Lower lobe of right lung (tissue), 2 donors: Measurements from ENCODE around the gene LMNTD2. TPM values are rescaled to one million over a fixed set of nuclear protein-coding genes. Genes with fewer than 3 reads are reported as not detected.

ENCODE experiments used
- ATAC-seq, 2 donors: fragments of 200-7000 bp; cut with Tn5 transposase; one replicate each; pipeline ENCODE4 v1.9.1; 2020 to 2022; ENCODE audit warnings: mild to moderate bottlenecking in 2 of 2, moderate library complexity in 2 of 2
- DNase-seq: peaks from one replicate; pipeline ENCODE4 v3.0.0-alpha.2; 2020
- H3K27ac ChIP-seq: fragments of 200-600 bp; one replicate; pipeline ENCODE4 v1.8.0; 2022
- H3K27me3 ChIP-seq: fragments of 200-600 bp; one replicate; pipeline ENCODE4 v1.8.0; 2022; ENCODE audit warnings: low read depth
- H3K36me3 ChIP-seq: fragments of 200-600 bp; one replicate; pipeline ENCODE4 v1.8.0; 2022; ENCODE audit warnings: mild to moderate bottlenecking
- H3K4me1 ChIP-seq: fragments of 200-600 bp; one replicate; pipeline ENCODE4 v1.8.0; 2022
- H3K4me3 ChIP-seq: fragments of 200-600 bp; one replicate; pipeline ENCODE4 v1.8.0; 2022; ENCODE audit warnings: mild to moderate bottlenecking
- H3K9me3 ChIP-seq: fragments of 200-600 bp; one replicate; pipeline ENCODE4 v1.8.0; 2022
- CTCF ChIP-seq: fragments of 200-600 bp; IDR thresholded peaks from one replicate; pipeline ENCODE4 v1.8.0; 2022; ENCODE audit warnings: antibody characterized with exemption, mild to moderate bottlenecking
- intact Hi-C: fragments of 100-400 bp; cut with DNase I; formaldehyde crosslinking; loops from one replicate; pipeline ENCODE4 v1.11.0; 2022
- total RNA-seq: library from RNA; stranded (reverse); fragmentation: NEBNext Ultra II Directional; extraction: Animal tissue kit (Norgen Biotek cat#: 25700); gene quantifications from one replicate; pipeline ENCODE4 v1.2.1, GENCODE V29; 2021
- donor health status: DM: no; HTN: yes; CAD: no; lungs with severe emphysema.

The LMNTD2 gene
- total RNA-seq, 1 donor from 2014 or later: 6.0 TPM

GRCh38 chr11:553083-553987 is 7.2 kb downstream of the LMNTD2 start:
- DNase-seq (no peak), ATAC-seq (no peak)
- intact Hi-C loops: no loop called here
- no peak overlapping the region for H3K4me3 ChIP-seq
- H3K36me3 ChIP-seq: no peaks in the 10 kb centered on the region
- H3K9me3 ChIP-seq: no peaks in the 10 kb centered on the region
- TF ChIP-seq CTCF: no peak
- peaks cover 16% of the 10 kb centered on the region for H3K4me1 ChIP-seq
- peaks cover 59% of the 10 kb centered on the region for H3K27me3 ChIP-seq
- H3K27ac ChIP-seq: no peak overlapping the region

DNA sequence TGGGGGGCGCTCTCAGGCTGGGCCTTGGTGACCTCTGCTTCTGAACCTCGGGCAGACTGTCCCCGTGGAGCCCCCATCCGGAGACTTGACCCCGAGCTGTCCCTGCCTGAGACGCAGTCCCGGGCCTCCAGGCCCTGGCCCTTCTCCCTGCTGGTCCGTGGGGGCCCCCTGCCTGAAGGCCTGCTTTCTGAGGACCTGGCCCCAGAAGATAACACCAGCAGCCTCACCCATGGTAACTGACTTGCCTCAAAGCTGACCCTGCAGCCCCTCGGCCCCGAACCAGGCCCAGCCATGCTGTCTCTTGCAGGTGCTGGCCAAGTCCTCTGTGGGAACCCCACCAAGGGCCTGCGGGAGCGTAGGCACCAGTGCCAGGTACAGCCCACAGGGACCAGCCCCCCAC is 8.9 kb downstream of the LMNTD2 start:
- intact Hi-C loops: no loop called here
- Histone ChIP-seq H3K27me3 (peaks cover 42% of the 10 kb centered on the region), H3K27ac (no peak overlapping the region), H3K9me3 (no peaks in the 10 kb centered on the region), H3K4me1 (peaks cover 16% of the 10 kb centered on the region), H3K4me3 (no peak overlapping the region), H3K36me3 (no peaks in the 10 kb centered on the region)
- ATAC-seq (no peak), DNase-seq (no peak)
- TF ChIP-seq CTCF: no peak

GRCh38 chr11:551131-551530 is 9.4 kb downstream of the LMNTD2 start:
- no peak for DNase-seq
- no peak for ATAC-seq
- Histone ChIP-seq H3K27ac (no peak overlapping the region), H3K4me1 (peaks cover 16% of the 10 kb centered on the region), H3K36me3 (no peaks in the 10 kb centered on the region), H3K27me3 (peaks cover 37% of the 10 kb centered on the region), H3K9me3 (no peaks in the 10 kb centered on the region), H3K4me3 (no peak overlapping the region)
- no peak for TF ChIP-seq CTCF
- intact Hi-C loops: no loop called here

GRCh38 chr11:550746-551085 is 9.8 kb downstream of the LMNTD2 start:
- H3K9me3 ChIP-seq: no peaks in the 10 kb centered on the region
- ATAC-seq (no peak), DNase-seq (no peak)
- H3K4me1 ChIP-seq: peaks cover 14% of the 10 kb centered on the region
- H3K27me3 ChIP-seq: peaks cover 33% of the 10 kb centered on the region
- no peaks in the 10 kb centered on the region for H3K36me3 ChIP-seq
- no peak overlapping the region for H3K4me3 ChIP-seq
- no peak overlapping the region for H3K27ac ChIP-seq
- TF ChIP-seq CTCF: no peak
- intact Hi-C loops: no loop called here

DNA sequence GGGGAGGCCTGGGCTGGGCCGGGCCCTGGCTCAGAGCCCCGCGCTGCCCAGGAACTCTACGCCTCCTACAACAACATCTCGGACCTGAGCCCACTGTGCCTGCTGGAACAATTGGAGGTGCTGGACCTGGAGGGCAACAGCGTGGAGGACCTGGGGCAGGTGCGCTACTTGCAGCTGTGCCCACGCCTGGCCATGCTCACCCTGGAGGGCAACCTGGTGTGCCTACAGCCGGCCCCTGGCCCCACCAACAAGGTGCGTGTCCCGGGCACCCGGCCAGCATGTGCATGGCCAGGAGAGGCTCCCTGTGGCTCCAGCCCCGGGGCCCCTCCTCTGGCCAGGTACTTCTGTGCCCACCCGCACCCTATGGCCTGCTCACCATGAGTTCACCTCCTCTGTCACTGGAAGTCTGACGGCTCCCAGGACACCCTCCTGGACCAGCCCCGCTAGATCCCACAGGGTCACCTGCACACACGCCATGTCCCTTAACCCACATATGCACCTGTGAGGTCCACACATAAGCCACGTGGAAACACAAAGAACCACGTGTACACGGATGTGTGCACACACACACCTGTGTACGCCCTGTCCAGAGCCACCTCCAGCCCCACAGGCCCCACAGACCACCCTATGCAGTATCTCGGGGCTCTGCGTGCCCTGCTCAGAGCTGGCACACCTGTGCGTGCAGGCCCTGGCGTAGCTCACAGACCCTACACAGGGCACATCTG is 10.4 kb downstream of the LMNTD2 start:
- no peak overlapping the region for H3K27ac ChIP-seq
- no peaks in the 10 kb centered on the region for H3K36me3 ChIP-seq
- intact Hi-C loops: no loop called here
- no peak for ATAC-seq
- no peaks in the 10 kb centered on the region for H3K9me3 ChIP-seq
- no peak for TF ChIP-seq CTCF
- DNase-seq: no peak
- no peak overlapping the region for H3K4me3 ChIP-seq
- peaks cover 9% of the 10 kb centered on the region for H3K4me1 ChIP-seq
- H3K27me3 ChIP-seq: peaks cover 28% of the 10 kb centered on the region
